ENCODE measurements around the gene APOA5.
"Not testable (repeated sequence)": the region's sequence is repeated elsewhere in the genome, so short reads cannot be mapped to it uniquely, and the experiment has no call there.

Gene APOA5

GRCh38 chr11:116827461-116827860 lies 35.8 kb upstream of the APOA5 start:
- DNase-seq (ENCODE audit: low spot score): no peak

GRCh38 chr11:116826751-116827431 lies 35.2 kb upstream of the APOA5 start:
- no peak for DNase-seq (ENCODE audit: low spot score)

- no peak for DNase-seq (ENCODE audit: low spot score)
Measured at GRCh38 chr11:116825854-116826750, 34.4 kb upstream of the APOA5 start.

GRCh38 chr11:116825434-116825833 lies 33.8 kb upstream of the APOA5 start:
- no peak for DNase-seq (ENCODE audit: low spot score)

GRCh38 chr11:116823031-116823843 lies 31.6 kb upstream of the APOA5 start, which contains the start of gene APOA4:
Gene APOA4, minus strand, starts transcription at chr11:116823304. Its CDS starts 113 bp downstream, at chr11:116823191.
- DNase-seq (ENCODE audit: low spot score): no peak

- no peak for DNase-seq (ENCODE audit: low spot score)
Measured at GRCh38 chr11:116822575-116822974, 30.9 kb upstream of the APOA5 start.

GRCh38 chr11:116821050-116821918 lies 29.6 kb upstream of the APOA5 start:
- no peak for DNase-seq (ENCODE audit: low spot score)

- no peak for DNase-seq (ENCODE audit: low spot score)
Measured at GRCh38 chr11:116819049-116819448, 27.4 kb upstream of the APOA5 start.

GRCh38 chr11:116814502-116814901 lies 22.8 kb upstream of the APOA5 start:
- DNase-seq (ENCODE audit: low spot score): no peak

GRCh38 chr11:116813781-116814471 lies 22.2 kb upstream of the APOA5 start:
- no peak for DNase-seq (ENCODE audit: low spot score)

- no peak for DNase-seq (ENCODE audit: low spot score)
Measured at GRCh38 chr11:116813170-116813569, 21.5 kb upstream of the APOA5 start.

- DNase-seq (ENCODE audit: low spot score): no peak
Measured at GRCh38 chr11:116812109-116812508, 20.4 kb upstream of the APOA5 start.

GRCh38 chr11:116811194-116811593 lies 19.5 kb upstream of the APOA5 start:
- no peak for DNase-seq (ENCODE audit: low spot score)

- no peak for DNase-seq (ENCODE audit: low spot score)
Measured at GRCh38 chr11:116808262-116809175, 16.8 kb upstream of the APOA5 start.

- no peak for DNase-seq (ENCODE audit: low spot score)
Measured at GRCh38 chr11:116807601-116808261, 16.1 kb upstream of the APOA5 start.

GRCh38 chr11:116804001-116804400 lies 12.3 kb upstream of the APOA5 start:
- no peak for DNase-seq (ENCODE audit: low spot score)

GRCh38 chr11:116801662-116802061 lies 10.0 kb upstream of the APOA5 start:
- DNase-seq (ENCODE audit: low spot score): not testable (repeated sequence)

GRCh38 chr11:116800610-116801009 lies 8.9 kb upstream of the APOA5 start:
- DNase-seq (ENCODE audit: low spot score): no peak

GRCh38 chr11:116798368-116798767 lies 6.7 kb upstream of the APOA5 start:
- no peak for DNase-seq (ENCODE audit: low spot score)

Measured in globus pallidus (tissue), 1 donor.